Parathyroid adenoma (tissue), 2 donors: Measurements from ENCODE around the gene C1QL4.
"Not testable (repeated sequence)": the region's sequence is repeated elsewhere in the genome, so short reads cannot be mapped to it uniquely, and the experiment has no call there.

Experiments
- H2AFZ ChIP-seq: fragments of 300-600 bp; sonication (generic); one replicate; pipeline ENCODE4 v1.7.0; 2017; ENCODE audit warnings: antibody characterized with exemption, mild to moderate bottlenecking
- H3K27ac ChIP-seq: fragments of 300-600 bp; sonication (generic); one replicate; pipeline ENCODE4 v1.7.0; 2017
- H3K27me3 ChIP-seq: fragments of 300-600 bp; sonication (generic); one replicate; pipeline ENCODE4 v1.7.0; 2017; ENCODE audit warnings: low read length; ENCODE audit not compliant: control insufficient read depth, insufficient read depth
- H3K36me3 ChIP-seq: fragments of 300-600 bp; sonication (generic); one replicate; pipeline ENCODE4 v1.7.0; 2017; ENCODE audit warnings: low read length; ENCODE audit not compliant: control insufficient read depth, insufficient read depth
- H3K4me1 ChIP-seq: fragments of 300-600 bp; sonication (generic); one replicate; pipeline ENCODE4 v1.7.0; 2017; ENCODE audit warnings: control low read depth
- H3K4me2 ChIP-seq: fragments of 300-600 bp; sonication (generic); one replicate; pipeline ENCODE4 v1.7.0; 2017; ENCODE audit warnings: low read length
- H3K4me3 ChIP-seq: fragments of 300-600 bp; sonication (generic); one replicate; pipeline ENCODE4 v1.7.0; 2017; ENCODE audit warnings: low read depth, low read length
- H3K79me2 ChIP-seq: fragments of 300-600 bp; sonication (generic); one replicate; pipeline ENCODE4 v1.7.0; 2017; ENCODE audit warnings: control low read depth
- H3K9ac ChIP-seq: fragments of 300-600 bp; sonication (generic); one replicate; pipeline ENCODE4 v1.7.0; 2017; ENCODE audit warnings: mild to moderate bottlenecking
- H3K9me3 ChIP-seq: fragments of 300-600 bp; sonication (generic); one replicate; pipeline ENCODE4 v1.7.0; 2017; ENCODE audit warnings: low read length; ENCODE audit not compliant: control insufficient read depth
- TF ChIP-seq, protein P1 (sequence below): fragments of 300-600 bp; sonication (generic); IDR thresholded peaks from one replicate; pipeline ENCODE4 v1.7.0; 2017; ENCODE audit warnings: antibody characterized with exemption, mild to moderate bottlenecking
- donor health status: primary hyperparathyroidism.

The C1QL4 gene

GRCh38 chr12:49314811-49315210 is 22.2 kb downstream of the C1QL4 start:
- H3K36me3 ChIP-seq: no peaks in the 10 kb centered on the region
- no peak overlapping the region for H2AFZ ChIP-seq
- no peaks in the 10 kb centered on the region for H3K4me1 ChIP-seq
- no peak overlapping the region for H3K27ac ChIP-seq
- no peak overlapping the region for H3K4me3 ChIP-seq
- H3K9me3 ChIP-seq: no peaks in the 10 kb centered on the region
- no peak overlapping the region for H3K9ac ChIP-seq
- no peaks in the 10 kb centered on the region for H3K79me2 ChIP-seq
- no peaks in the 10 kb centered on the region for H3K27me3 ChIP-seq
- H3K4me2 ChIP-seq: no peak overlapping the region
- TF ChIP-seq, protein P1, sequence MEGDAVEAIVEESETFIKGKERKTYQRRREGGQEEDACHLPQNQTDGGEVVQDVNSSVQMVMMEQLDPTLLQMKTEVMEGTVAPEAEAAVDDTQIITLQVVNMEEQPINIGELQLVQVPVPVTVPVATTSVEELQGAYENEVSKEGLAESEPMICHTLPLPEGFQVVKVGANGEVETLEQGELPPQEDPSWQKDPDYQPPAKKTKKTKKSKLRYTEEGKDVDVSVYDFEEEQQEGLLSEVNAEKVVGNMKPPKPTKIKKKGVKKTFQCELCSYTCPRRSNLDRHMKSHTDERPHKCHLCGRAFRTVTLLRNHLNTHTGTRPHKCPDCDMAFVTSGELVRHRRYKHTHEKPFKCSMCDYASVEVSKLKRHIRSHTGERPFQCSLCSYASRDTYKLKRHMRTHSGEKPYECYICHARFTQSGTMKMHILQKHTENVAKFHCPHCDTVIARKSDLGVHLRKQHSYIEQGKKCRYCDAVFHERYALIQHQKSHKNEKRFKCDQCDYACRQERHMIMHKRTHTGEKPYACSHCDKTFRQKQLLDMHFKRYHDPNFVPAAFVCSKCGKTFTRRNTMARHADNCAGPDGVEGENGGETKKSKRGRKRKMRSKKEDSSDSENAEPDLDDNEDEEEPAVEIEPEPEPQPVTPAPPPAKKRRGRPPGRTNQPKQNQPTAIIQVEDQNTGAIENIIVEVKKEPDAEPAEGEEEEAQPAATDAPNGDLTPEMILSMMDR: no peak

GRCh38 chr12:49310451-49311000 is 26.5 kb downstream of the C1QL4 start:
- H2AFZ ChIP-seq, H3K27ac ChIP-seq, H3K27me3 ChIP-seq, H3K9me3 ChIP-seq, H3K4me1 ChIP-seq, H3K4me2 ChIP-seq, H3K4me3 ChIP-seq, H3K79me2 ChIP-seq, H3K9ac ChIP-seq, H3K36me3 ChIP-seq: not testable (repeated sequence)

DNA sequence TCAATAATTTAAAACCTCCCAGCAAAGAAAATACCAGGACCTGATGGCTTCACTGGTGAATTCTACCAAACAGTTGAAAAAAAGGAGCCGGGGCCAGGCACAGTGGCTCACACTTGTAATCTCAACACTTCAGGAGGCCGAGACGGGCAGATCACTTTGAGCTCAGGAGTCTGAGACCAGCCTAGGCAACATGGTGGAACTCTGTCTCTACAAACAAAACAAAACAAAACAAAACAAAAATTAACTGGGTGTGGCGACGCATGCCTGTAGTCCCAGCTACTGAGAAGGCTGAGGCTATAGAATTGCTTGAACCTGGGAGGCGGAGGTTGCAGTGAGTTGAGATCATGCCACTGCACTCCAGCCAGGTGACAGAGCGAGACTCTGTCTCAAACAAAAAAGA is 27.6 kb downstream of the C1QL4 start:
- Histone ChIP-seq H3K36me3 (no peaks in the 10 kb centered on the region), H3K27me3 (no peaks in the 10 kb centered on the region), H3K79me2 (no peaks in the 10 kb centered on the region), H3K4me2 (no peak overlapping the region), H3K27ac (no peak overlapping the region), H3K4me3 (no peak overlapping the region), H3K9ac (no peak overlapping the region), H3K4me1 (no peaks in the 10 kb centered on the region), H3K9me3 (no peaks in the 10 kb centered on the region), H2AFZ (no peak overlapping the region)
- TF ChIP-seq, protein P1: no peak

DNA sequence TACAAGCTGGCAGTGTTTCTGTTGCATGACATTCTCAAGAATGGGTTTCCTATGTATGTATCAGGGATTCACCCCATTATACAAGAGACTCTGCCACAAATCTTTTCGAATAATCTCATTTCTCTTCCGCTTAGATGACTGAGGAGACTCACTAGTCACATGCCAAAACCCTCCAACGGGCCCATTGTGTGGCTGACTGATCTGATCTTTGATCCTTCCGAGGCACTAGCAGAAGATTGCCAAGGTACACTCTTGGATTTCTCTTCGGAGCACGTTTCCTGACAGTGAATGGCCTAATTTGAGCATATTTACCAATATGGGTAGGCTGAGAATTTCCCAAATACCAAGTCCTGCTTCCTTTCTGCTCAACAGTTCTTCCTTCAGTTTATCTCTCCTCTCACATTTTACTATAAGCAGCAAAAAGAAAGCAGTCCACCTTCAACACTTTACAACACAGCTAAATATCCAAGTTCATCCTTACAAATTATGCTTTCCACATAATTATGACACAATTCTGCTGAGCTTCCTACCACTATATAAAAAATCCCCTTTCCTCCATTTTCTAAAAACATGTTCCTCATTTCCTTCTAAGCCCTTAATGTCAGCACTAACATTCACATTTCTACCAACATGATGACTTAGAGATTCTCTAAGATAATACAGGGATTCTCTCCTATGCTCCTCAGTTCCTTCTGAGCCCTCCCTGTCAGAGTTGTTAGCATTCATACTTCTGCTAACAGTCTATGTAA is 31.1 kb downstream of the C1QL4 start:
- Histone ChIP-seq H3K27ac (no peak overlapping the region), H3K4me3 (no peak overlapping the region), H3K9ac (no peak overlapping the region), H3K36me3 (no peaks in the 10 kb centered on the region), H3K4me1 (no peaks in the 10 kb centered on the region), H2AFZ (no peak overlapping the region), H3K9me3 (no peaks in the 10 kb centered on the region), H3K79me2 (no peaks in the 10 kb centered on the region), H3K4me2 (no peak overlapping the region), H3K27me3 (no peaks in the 10 kb centered on the region)
- TF ChIP-seq, protein P1: no peak

- H3K4me2 ChIP-seq: no peak overlapping the region
- H3K4me1 ChIP-seq: no peaks in the 10 kb centered on the region
- H2AFZ ChIP-seq: no peak overlapping the region
- H3K9ac ChIP-seq: no peak overlapping the region
- H3K27me3 ChIP-seq: no peaks in the 10 kb centered on the region
- no peak overlapping the region for H3K27ac ChIP-seq
- TF ChIP-seq, protein P1: no peak
- H3K36me3 ChIP-seq: no peaks in the 10 kb centered on the region
- H3K79me2 ChIP-seq: no peaks in the 10 kb centered on the region
- H3K9me3 ChIP-seq: no peaks in the 10 kb centered on the region
- H3K4me3 ChIP-seq: no peak overlapping the region
These were observed 32.8 kb downstream of the C1QL4 start for GRCh38 chr12:49304161-49304560.
